HepG2 (cell line): ENCODE results near the gene RBBP5. TPM values are rescaled to one million over a fixed set of nuclear protein-coding genes. Genes with fewer than 3 reads are reported as not detected.

Source experiments
- AGO1 ChIP-seq: fragments of 200-400 bp; formaldehyde crosslinking; IDR thresholded peaks from 2 replicates; pipeline ENCODE4 v1.6.1; 2017; ENCODE audit warnings: mild to moderate bottlenecking, low read depth, low read length, moderate library complexity; ENCODE audit not compliant: poor library complexity, severe bottlenecking
- AKAP8 ChIP-seq: sonication (generic); formaldehyde crosslinking; IDR thresholded peaks from 2 replicates; pipeline ENCODE4 v1.5.1; 2020; ENCODE audit warnings: mild to moderate bottlenecking, missing genetic modification reagents
- ARID3A ChIP-seq: IDR thresholded peaks from 2 replicates; pipeline ENCODE4 v1.6.1; 2012; ENCODE audit warnings: low read depth, low read length, improper control_type of control experiment
- ARNT2 ChIP-seq: sonication (generic); formaldehyde crosslinking; IDR thresholded peaks from 2 replicates; pipeline ENCODE4 v1.8.0; 2022; ENCODE audit warnings: mild to moderate bottlenecking, low read depth, missing genetic modification reagents, moderate library complexity
- CC2D1A ChIP-seq: sonication (generic); formaldehyde crosslinking; IDR thresholded peaks from 2 replicates; pipeline ENCODE4 v1.8.1; 2023; ENCODE audit warnings: mild to moderate bottlenecking, missing genetic modification reagents
- HMGXB4 ChIP-seq, 2 experiments: sonication (generic) in 1 of 2; formaldehyde crosslinking in 1 of 2; IDR thresholded peaks; 2 replicates each; pipeline versions ENCODE4 v1.4.0 to v1.6.1; 2018 to 2020; ENCODE audit warnings: missing genetic modification reagents in 2 of 2, borderline replicate concordance in 1 of 2, low read depth in 1 of 2, mild to moderate bottlenecking in 1 of 2, missing biosample characterization in 1 of 2
- HNRNPUL1 ChIP-seq: fragments of 200-400 bp; formaldehyde crosslinking; IDR thresholded peaks from 2 replicates; pipeline ENCODE4 v1.6.1; 2017; ENCODE audit warnings: low read depth, mild to moderate bottlenecking, low read length, moderate library complexity
- IKZF5 ChIP-seq: IDR thresholded peaks from 2 replicates; pipeline ENCODE4 v1.6.1; 2018; ENCODE audit warnings: missing genetic modification reagents, mild to moderate bottlenecking, missing compliant biosample characterization
- KAT8 ChIP-seq: IDR thresholded peaks from 2 replicates; pipeline ENCODE4 v1.6.1; 2016; ENCODE audit warnings: missing genetic modification reagents, missing compliant biosample characterization
- MAX ChIP-seq: IDR thresholded peaks from 2 replicates; pipeline ENCODE4 v1.6.1; 2012; ENCODE audit warnings: inconsistent platforms
- NFYB ChIP-seq: sonication (generic); formaldehyde crosslinking; IDR thresholded peaks from 2 replicates; pipeline ENCODE4 v1.4.0; 2020; ENCODE audit warnings: missing genetic modification reagents
- NFYC ChIP-seq: IDR thresholded peaks from 2 replicates; pipeline ENCODE4 v1.6.1; 2016; ENCODE audit warnings: missing genetic modification reagents, missing compliant biosample characterization
- NR3C1 ChIP-seq: sonication (generic); formaldehyde crosslinking; IDR thresholded peaks from 2 replicates; pipeline ENCODE4 v1.4.0; 2020; ENCODE audit warnings: missing genetic modification reagents
- PHF8 ChIP-seq: sonication (generic); formaldehyde crosslinking; IDR thresholded peaks from 2 replicates; pipeline ENCODE4 v1.5.0; 2020; ENCODE audit warnings: missing genetic modification reagents
- POLR2AphosphoS2 ChIP-seq: IDR thresholded peaks from 2 replicates; pipeline ENCODE4 v1.6.1; 2011; ENCODE audit warnings: low read depth, low read length, improper control_type of control experiment
- RFX1 ChIP-seq: fragments of 450-650 bp; IDR thresholded peaks from 2 replicates; pipeline ENCODE4 v1.6.1; 2017
- SNAI1 ChIP-seq: sonication (generic); formaldehyde crosslinking; IDR thresholded peaks from 2 replicates; pipeline ENCODE4 v1.5.0; 2020; ENCODE audit warnings: mild to moderate bottlenecking, missing genetic modification reagents, borderline replicate concordance
- SNAPC5 ChIP-seq: sonication (generic); formaldehyde crosslinking; IDR thresholded peaks from 2 replicates; pipeline ENCODE4 v1.8.1; 2023; ENCODE audit warnings: mild to moderate bottlenecking, missing genetic modification reagents, borderline replicate concordance
- ZBTB34 ChIP-seq: sonication (generic); formaldehyde crosslinking; IDR thresholded peaks from 2 replicates; pipeline ENCODE4 v1.8.0; 2022; ENCODE audit warnings: mild to moderate bottlenecking, missing genetic modification reagents
- ZBTB42 ChIP-seq: sonication (generic); formaldehyde crosslinking; IDR thresholded peaks from 2 replicates; pipeline ENCODE4 v1.5.0; 2020; ENCODE audit warnings: mild to moderate bottlenecking, missing genetic modification reagents
- ZNF354B ChIP-seq: sonication (generic); formaldehyde crosslinking; IDR thresholded peaks from 2 replicates; pipeline ENCODE4 v1.8.0; 2022; ENCODE audit warnings: mild to moderate bottlenecking, missing genetic modification reagents
- ZNF564 ChIP-seq: sonication (generic); formaldehyde crosslinking; IDR thresholded peaks from 2 replicates; pipeline ENCODE4 v1.8.1; 2023; ENCODE audit warnings: mild to moderate bottlenecking, missing genetic modification reagents
- ZNF792 ChIP-seq: IDR thresholded peaks from 2 replicates; pipeline ENCODE4 v1.6.1; 2016
- ZSCAN12 ChIP-seq: sonication (generic); formaldehyde crosslinking; IDR thresholded peaks from 2 replicates; pipeline ENCODE4 v1.9.0; 2021; ENCODE audit warnings: mild to moderate bottlenecking, missing genetic modification reagents
- polyA plus RNA-seq, 8 experiments: library from polyadenylated mRNA; depleted of rRNA in 3 of 8; stranded (reverse) in 7 of 8; unstranded in 1 of 8; fragments of >200 nt; fragmentation: Illumina TruSeq in 4 of 8; extraction: Trizol in 4 of 8; gene quantifications; 2 replicates each; pipeline versions ENCODE4 v1.2.1 to v1.2.3, GENCODE V29; 2011 to 2016; ENCODE audit warnings: low read depth in 4 of 8, missing spikeins in 1 of 8, mixed read lengths in 1 of 8; ENCODE audit not compliant: insufficient read depth in 1 of 8
- total RNA-seq, 5 experiments: library from RNA; depleted of rRNA; stranded (reverse); fragments of >200 nt; fragmentation: Illumina TruSeq; extraction: Trizol; gene quantifications; 2 replicates each; pipeline ENCODE4 v1.2.3, GENCODE V29; 2016; ENCODE audit warnings: low read depth in 1 of 5

RBBP5 gene
- total and polyA plus RNA-seq, 2 of the 13 experiments (the other 11 are each of a cell fraction or from before 2014, with no cell fraction given) = 6.6 to 17.1 TPM

GRCh38 chr1:205121660-205122488, at the start of gene RBBP5 (continued):
- TF ChIP-seq HMGXB4 (CRISPR knock-in tag; IDR thresholded peaks at IDR 0.05; ENCODE audit: borderline replicate concordance in 1 of 2, low read depth in 1 of 2) (peak; percentile 98 to 99), PHF8 (CRISPR knock-in tag) (peak; percentile 94), ZBTB34 (CRISPR knock-in tag) (no peak; the same call in 1 of the 2 replicates), ZNF564 (CRISPR knock-in tag) (no peak), KAT8 (CRISPR knock-in tag) (peak; percentile 99), HNRNPUL1 (no peak), ARID3A (peak; percentile 74; the same call in 1 of the 2 replicates), AKAP8 (CRISPR knock-in tag) (no peak), CC2D1A (0 out of 2 replicates have a peak, but pooled peaks have one; percentile 29), ZNF792 (CRISPR knock-in tag) (peak; percentile 95), POLR2AphosphoS2 (no peak), ARNT2 (CRISPR knock-in tag) (peak; percentile 77), RFX1 (no peak), NR3C1 (no peak), AGO1 (no peak), ZNF354B (CRISPR knock-in tag) (peak; percentile 21; the same call in 1 of the 2 replicates), ZSCAN12 (CRISPR knock-in tag) (no peak), MAX (peak; percentile 76), NFYC (CRISPR knock-in tag) (no peak), NFYB (CRISPR knock-in tag) (0 out of 2 replicates have a peak, but pooled peaks have one; percentile 35), IKZF5 (CRISPR knock-in tag) (peak; percentile 91), SNAI1 (CRISPR knock-in tag) (no peak), ZBTB42 (CRISPR knock-in tag) (no peak), SNAPC5 (CRISPR knock-in tag) (no peak)
